CD4-positive, alpha-beta memory T cell (primary cell): ENCODE measurements around the gene C11orf54. TPM values are rescaled to one million over a fixed set of nuclear protein-coding genes. Genes with fewer than 3 reads are reported as not detected.
A peak's percentile ranks its signal among the peaks of the same experiment; 100 is the strongest.

Experiments used
- CTCF ChIA-PET: fragments of 350-600 bp; sonication (Branson Sonifier 250); formaldehyde crosslinking; loops from one replicate; lab custom pipeline; 2021; ENCODE audit warnings: inconsistent platforms; ENCODE audit not compliant: partially characterized antibody; lab: Charles Lee
- POLR2A ChIA-PET: fragments of 350-600 bp; sonication (Branson Sonifier 250); formaldehyde crosslinking; loops from one replicate; lab custom pipeline; 2021; ENCODE audit not compliant: partially characterized antibody; lab: Charles Lee
- DNase-seq, 5 donors: peaks; one replicate each; pipeline versions ENCODE4 v3.0.0 to v3.0.0-alpha.2; 2020 to 2022; ENCODE audit warnings: mixed read lengths in 1 of 5
- H3K27ac ChIP-seq: one replicate; pipeline ENCODE4 v1.7.0; 2013; ENCODE audit warnings: low read depth, low read length
- H3K27me3 ChIP-seq: 2 replicates; pipeline ENCODE4 v1.7.0; 2013; ENCODE audit warnings: mild to moderate bottlenecking, low read length, moderate library complexity; ENCODE audit not compliant: insufficient read depth
- H3K36me3 ChIP-seq: 2 replicates; pipeline ENCODE4 v1.7.0; 2013; ENCODE audit warnings: mild to moderate bottlenecking, low read length, moderate library complexity; ENCODE audit not compliant: insufficient read depth
- H3K4me1 ChIP-seq: 2 replicates; pipeline ENCODE4 v1.7.0; 2013; ENCODE audit warnings: mild to moderate bottlenecking, low read length, moderate library complexity; ENCODE audit not compliant: insufficient read depth
- H3K4me3 ChIP-seq, 2 donors: one replicate each; pipeline ENCODE4 v1.7.0; 2013; ENCODE audit warnings: low read length in 2 of 2, mild to moderate bottlenecking in 1 of 2
- H3K9me3 ChIP-seq, 2 donors: one replicate each; pipeline ENCODE4 v1.7.0; 2013; ENCODE audit warnings: low read length in 2 of 2, control low read depth in 1 of 2; ENCODE audit not compliant: control insufficient read depth in 1 of 2
- H3K27ac Mint-ChIP-seq, 7 donors: one replicate each; pipeline ENCODE4 v1.8.0; 2020 to 2021; ENCODE audit warnings: mixed read lengths in 7 of 7, mild to moderate bottlenecking in 6 of 7, inconsistent platforms in 3 of 7, moderate library complexity in 3 of 7
- H3K27me3 Mint-ChIP-seq, 2 donors: one replicate each; pipeline ENCODE4 v1.8.0; 2020 to 2021; ENCODE audit warnings: mixed read lengths in 2 of 2
- H3K36me3 Mint-ChIP-seq, 2 donors: one replicate each; pipeline ENCODE4 v1.8.0; 2020 to 2021; ENCODE audit warnings: mixed read lengths in 2 of 2, inconsistent platforms in 1 of 2, mild to moderate bottlenecking in 1 of 2
- H3K4me1 Mint-ChIP-seq, 4 donors: one replicate each; pipeline ENCODE4 v1.8.0; 2020 to 2021; ENCODE audit warnings: mixed read lengths in 4 of 4, mild to moderate bottlenecking in 1 of 4
- H3K4me3 Mint-ChIP-seq, 8 donors: one replicate each; pipeline ENCODE4 v1.8.0; 2020 to 2021; ENCODE audit warnings: mixed read lengths in 8 of 8, mild to moderate bottlenecking in 7 of 8, moderate library complexity in 6 of 8, inconsistent platforms in 3 of 8
- H3K9me3 Mint-ChIP-seq, 8 donors: one replicate each; pipeline ENCODE4 v1.8.0; 2020 to 2021; ENCODE audit warnings: mixed read lengths in 8 of 8, mild to moderate bottlenecking in 5 of 8, inconsistent platforms in 3 of 8, moderate library complexity in 1 of 8
- intact Hi-C: fragments of 100-400 bp; cut with micrococcal nuclease; formaldehyde crosslinking; loops from one replicate; pipeline ENCODE4 v1.15.1; 2023
- polyA plus RNA-seq, 2 donors: library from polyadenylated mRNA; unstranded; fragments of 300-500 nt; fragmentation: Illumina TruSeq; gene quantifications; one replicate each; pipeline ENCODE4 v1.2.3, GENCODE V29; 2021
- total RNA-seq, 2 experiments: library from RNA; stranded (reverse); gene quantifications; one replicate each; pipeline ENCODE4 v1.2.3, GENCODE V29; 2021

C11orf54 gene
- total and polyA plus RNA-seq, 4 experiments from 2014 or later = 13.0 to 36.4 (median 24.3) TPM

DNA sequence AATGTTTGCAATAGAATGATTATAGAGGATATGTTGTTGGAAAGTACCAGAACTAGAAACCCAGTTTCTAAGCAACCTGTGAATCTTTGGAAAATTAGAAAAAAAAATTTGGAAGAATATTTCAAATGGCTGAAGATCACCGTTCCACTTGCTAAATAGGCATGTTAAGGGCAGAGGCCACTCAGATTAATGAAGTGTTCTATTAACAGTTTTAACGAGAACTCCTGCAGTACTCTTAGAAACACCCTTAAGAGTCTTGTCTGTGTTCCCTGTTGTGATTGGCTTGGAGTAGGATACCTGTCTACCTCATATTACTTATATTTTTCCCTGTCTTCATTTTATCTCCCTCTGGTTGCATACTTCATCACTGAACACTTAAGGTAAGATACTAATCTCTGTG, 4.6 kb downstream of the C11orf54 start:
- no peaks in the 10 kb centered on the region for H3K27me3 ChIP-seq
- Mint-ChIP-seq H3K27me3 (no peaks in the 10 kb centered on the region), H3K4me1 (peaks cover 10 to 34% (median 16%) of the 10 kb centered on the region in 4 donors), H3K9me3 (no peaks in the 10 kb centered on the region), H3K36me3 (peaks cover 12 to 24% of the 10 kb centered on the region in 2 donors), H3K27ac (no peak overlapping the region), H3K4me3 (no peak overlapping the region)
- no peak for DNase-seq
- H3K4me3 ChIP-seq = no peak overlapping the region
- ChIA-PET POLR2A (no interaction called here), CTCF (no interaction called here)
- H3K36me3 ChIP-seq = no peaks in the 10 kb centered on the region
- H3K27ac ChIP-seq = no peak overlapping the region
- H3K4me1 ChIP-seq = peaks cover 9% of the 10 kb centered on the region
- intact Hi-C loops = loop anchor here (10.0 kb wide), 1 partner anchor 1339 kb away; the partner anchor contains the start of gene ENDOD1
- H3K9me3 ChIP-seq = no peaks in the 10 kb centered on the region

DNA sequence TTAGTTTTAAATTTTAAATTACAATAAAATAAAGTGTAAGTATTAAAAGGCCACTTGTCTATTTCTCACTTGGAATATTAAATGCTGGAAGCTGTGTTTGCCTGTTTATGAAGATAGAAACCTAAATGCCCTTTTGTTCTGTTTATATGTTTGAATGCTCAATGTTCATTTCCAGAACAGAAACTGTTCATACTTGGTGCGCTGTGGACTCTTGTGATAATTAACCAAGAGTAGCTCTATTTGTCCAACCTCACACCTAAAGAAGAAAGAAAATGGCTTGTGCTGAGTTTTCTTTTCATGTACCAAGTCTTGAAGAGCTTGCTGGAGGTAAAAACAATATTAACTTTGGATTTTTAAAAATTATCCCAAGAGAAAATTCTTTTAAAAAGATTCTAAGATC, 5.7 kb downstream of the C11orf54 start:
- DNase-seq = no peak
- ChIA-PET CTCF (no interaction called here), POLR2A (interaction anchor here (1.3 kb wide), 1 partner anchor 15 kb away, joined by 3 read pairs; no protein-coding TSS in a partner anchor)
- Mint-ChIP-seq H3K4me3 (no peak overlapping the region), H3K9me3 (no peaks in the 10 kb centered on the region), H3K4me1 (peaks cover 8 to 28% (median 11%) of the 10 kb centered on the region in 4 donors), H3K27ac (no peak overlapping the region), H3K27me3 (no peaks in the 10 kb centered on the region), H3K36me3 (peaks cover 15 to 18% of the 10 kb centered on the region in 2 donors)
- no peaks in the 10 kb centered on the region for H3K27me3 ChIP-seq
- H3K36me3 ChIP-seq = no peaks in the 10 kb centered on the region
- no peak overlapping the region for H3K4me3 ChIP-seq
- no peaks in the 10 kb centered on the region for H3K9me3 ChIP-seq
- H3K4me1 ChIP-seq = peaks cover 7% of the 10 kb centered on the region
- H3K27ac ChIP-seq = no peak overlapping the region
- intact Hi-C loops = loop anchor here (10.0 kb wide), 1 partner anchor 1338 kb away; the partner anchor contains the start of gene ENDOD1

DNA sequence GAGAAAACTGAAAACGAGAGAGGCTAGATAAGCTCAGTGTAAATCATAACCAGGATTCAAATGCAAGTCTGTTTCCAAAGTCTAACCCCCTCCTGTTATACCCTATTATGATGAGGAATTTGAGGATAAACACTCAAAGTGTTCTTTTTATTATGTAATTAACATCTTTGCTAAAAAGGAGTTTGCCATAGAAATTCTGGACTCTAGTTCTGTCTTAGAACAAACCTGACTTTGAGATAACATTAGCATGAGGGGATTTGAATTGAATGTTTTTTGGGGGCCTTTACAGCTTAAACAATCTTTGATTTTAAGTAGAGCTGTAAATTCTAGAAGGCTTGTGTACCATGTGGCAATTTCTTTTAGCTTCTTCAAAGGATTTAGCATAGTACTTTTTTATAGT, 9.5 kb downstream of the C11orf54 start:
- H3K4me3 ChIP-seq = no peak overlapping the region
- H3K36me3 ChIP-seq = peaks cover 12% of the 10 kb centered on the region
- H3K36me3 Mint-ChIP-seq = peaks cover 23 to 29% of the 10 kb centered on the region in 2 donors
- DNase-seq = no peak
- CTCF ChIA-PET = interaction anchor here (0.7 kb wide), 1 partner anchor 9 kb away, joined by 3 read pairs; the partner anchor contains the start of genes C11orf54 and TAF1D
- no peak overlapping the region for H3K4me3 Mint-ChIP-seq
- no peak overlapping the region for H3K27ac Mint-ChIP-seq
- peaks cover 2 to 5% (median 4%) of the 10 kb centered on the region in 4 donors for H3K4me1 Mint-ChIP-seq
- intact Hi-C loops = no loop called here
- no peaks in the 10 kb centered on the region for H3K4me1 ChIP-seq
- no peak overlapping the region for H3K27ac ChIP-seq
- POLR2A ChIA-PET = interaction anchor here (0.5 to 2.4 kb wide), 2 partner anchors 9 to 18 kb away, joined by 3 to 9 read pairs; partner anchors contain the start of genes C11orf54 and TAF1D
- H3K27me3 Mint-ChIP-seq = no peaks in the 10 kb centered on the region
- no peaks in the 10 kb centered on the region for H3K9me3 Mint-ChIP-seq
- H3K27me3 ChIP-seq = no peaks in the 10 kb centered on the region
- H3K9me3 ChIP-seq = no peaks in the 10 kb centered on the region

DNA sequence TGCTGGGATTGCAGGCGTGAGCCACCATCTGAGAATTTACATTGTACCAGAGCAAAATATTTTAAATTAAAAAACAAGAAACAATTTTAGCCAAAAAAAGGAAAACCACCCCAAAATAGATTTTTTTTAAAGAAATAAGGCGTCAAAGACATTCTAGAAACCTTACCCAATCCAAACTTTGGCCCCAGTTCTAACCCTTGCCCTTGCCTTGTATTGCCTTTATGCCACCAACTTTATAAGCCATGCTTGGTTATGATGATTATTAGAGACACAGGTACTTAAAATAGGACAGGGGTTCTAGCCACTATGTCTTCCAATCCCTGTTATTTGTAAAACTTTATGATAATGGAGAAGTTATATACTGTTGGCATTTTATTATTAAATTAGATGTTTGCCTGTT, 11.8 kb downstream of the C11orf54 start:
- no peak overlapping the region for H3K4me3 ChIP-seq
- DNase-seq = no peak
- no peaks in the 10 kb centered on the region for H3K9me3 ChIP-seq
- H3K36me3 ChIP-seq = peaks cover 27% of the 10 kb centered on the region
- H3K27me3 ChIP-seq = no peaks in the 10 kb centered on the region
- intact Hi-C loops = no loop called here
- ChIA-PET CTCF (no interaction called here), POLR2A (no interaction called here)
- Mint-ChIP-seq H3K27me3 (no peaks in the 10 kb centered on the region), H3K27ac (peak overlapping the region in 3 of 7 donors; percentile 24 to 41 (median 29)), H3K4me1 (peaks cover 0 to 5% (median 2%) of the 10 kb centered on the region in 4 donors), H3K9me3 (no peaks in the 10 kb centered on the region), H3K4me3 (no peak overlapping the region), H3K36me3 (peaks cover 30 to 43% of the 10 kb centered on the region in 2 donors)
- H3K27ac ChIP-seq = no peak overlapping the region
- H3K4me1 ChIP-seq = no peaks in the 10 kb centered on the region

- H3K36me3 ChIP-seq = peaks cover 30% of the 10 kb centered on the region
- no peaks in the 10 kb centered on the region for H3K9me3 ChIP-seq
- CTCF ChIA-PET = interaction anchor here (0.6 to 2.1 kb wide), 2 partner anchors 27 to 53 kb away, joined by 3 to 5 read pairs; partner anchors contain the start of gene MED17
- Mint-ChIP-seq H3K27ac (no peak overlapping the region), H3K27me3 (no peaks in the 10 kb centered on the region), H3K9me3 (no peaks in the 10 kb centered on the region), H3K4me3 (no peak overlapping the region), H3K4me1 (peaks cover 0 to 5% (median 0%) of the 10 kb centered on the region in 4 donors), H3K36me3 (peaks cover 42 to 57% of the 10 kb centered on the region in 2 donors)
- POLR2A ChIA-PET = interaction anchor here (1.2 kb wide), 1 partner anchor 15 kb away, joined by 3 read pairs; the partner anchor contains the start of genes C11orf54 and TAF1D
- no peaks in the 10 kb centered on the region for H3K4me1 ChIP-seq
- H3K27me3 ChIP-seq = no peaks in the 10 kb centered on the region
- intact Hi-C loops = no loop called here
- H3K4me3 ChIP-seq = no peak overlapping the region
- no peak overlapping the region for H3K27ac ChIP-seq
- no peak for DNase-seq
Measured at GRCh38 chr11:93756748-93757147, 15.3 kb downstream of the C11orf54 start.

DNA sequence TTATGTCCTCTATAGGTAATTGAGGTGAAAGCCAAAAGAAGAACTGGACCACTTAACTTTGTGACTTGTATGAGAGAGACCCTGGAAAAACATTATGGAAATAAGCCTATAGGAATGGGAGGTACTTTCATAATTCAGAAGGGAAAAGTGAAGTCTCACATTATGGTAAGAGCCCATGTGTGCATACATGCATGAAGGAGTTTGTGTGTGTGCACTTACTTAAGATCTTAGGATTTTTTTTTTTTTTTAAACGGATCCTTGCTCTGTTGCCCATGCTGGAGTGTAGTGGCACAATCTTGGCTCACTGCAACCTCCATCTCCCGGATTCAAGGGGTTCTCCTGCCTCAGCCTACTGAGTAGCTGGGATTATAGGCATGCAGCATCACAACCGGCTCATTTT, 15.8 kb downstream of the C11orf54 start:
- POLR2A ChIA-PET = no interaction called here
- peaks cover 38 to 54% of the 10 kb centered on the region in 2 donors for H3K36me3 Mint-ChIP-seq
- peaks cover 30% of the 10 kb centered on the region for H3K36me3 ChIP-seq

DNA sequence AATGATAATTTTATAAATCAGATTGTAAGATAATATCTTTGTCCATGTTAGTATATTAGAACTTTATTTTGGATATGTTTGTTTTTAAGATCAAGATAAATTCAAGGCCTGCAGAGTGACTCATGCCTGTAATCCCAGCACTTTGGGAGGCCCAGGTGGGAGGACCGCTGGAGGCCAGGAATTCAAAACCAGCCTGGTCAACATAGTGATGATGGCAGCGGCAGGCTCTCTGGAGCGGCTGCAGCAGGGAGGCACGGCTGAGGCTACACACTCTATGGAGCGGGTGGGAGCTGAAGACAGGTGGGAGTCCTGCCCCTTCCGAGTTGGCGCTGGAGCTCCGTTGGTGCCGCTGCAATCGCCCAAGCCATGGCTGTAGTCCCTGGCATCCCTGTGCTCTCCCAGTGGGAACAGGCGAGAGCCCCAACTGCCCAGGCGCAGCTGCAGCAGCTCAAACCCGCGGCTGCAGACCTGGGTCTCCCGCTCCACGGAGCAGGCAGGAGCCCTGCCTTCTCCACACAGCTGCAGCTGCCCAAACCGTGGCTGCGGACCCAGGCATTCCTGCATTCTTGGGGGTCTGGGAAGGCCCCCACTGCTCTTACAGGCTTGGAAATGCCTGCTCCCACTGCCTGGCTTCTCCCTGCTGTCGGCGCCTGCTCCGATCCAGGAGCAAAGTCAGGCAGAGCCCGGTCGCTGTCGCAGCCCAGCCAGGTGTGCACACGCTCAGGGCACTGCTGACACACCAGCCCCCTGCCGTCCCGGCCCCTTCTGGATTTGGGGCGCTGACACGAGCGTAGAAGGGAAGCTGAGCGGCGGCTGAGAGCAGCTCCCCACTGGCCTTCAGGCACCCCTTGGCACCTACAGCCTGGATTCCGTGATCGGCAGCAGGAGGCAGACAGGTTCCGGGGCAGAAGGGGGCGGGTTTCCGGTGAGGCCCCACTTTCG, 16.7 kb downstream of the C11orf54 start:
- H3K4me1 Mint-ChIP-seq = no peaks in the 10 kb centered on the region
- H3K9me3 ChIP-seq = no peaks in the 10 kb centered on the region
- no peaks in the 10 kb centered on the region for H3K4me1 ChIP-seq
- H3K36me3 ChIP-seq = peaks cover 30% of the 10 kb centered on the region
- no peak overlapping the region for H3K27ac ChIP-seq
- no peaks in the 10 kb centered on the region for H3K27me3 Mint-ChIP-seq
- no peaks in the 10 kb centered on the region for H3K9me3 Mint-ChIP-seq
- ChIA-PET POLR2A (no interaction called here), CTCF (no interaction called here)
- H3K4me3 ChIP-seq = no peak overlapping the region
- no peak overlapping the region for H3K27ac Mint-ChIP-seq
- H3K27me3 ChIP-seq = no peaks in the 10 kb centered on the region
- no peak overlapping the region for H3K4me3 Mint-ChIP-seq
- H3K36me3 Mint-ChIP-seq = peaks cover 35 to 55% of the 10 kb centered on the region in 2 donors
- intact Hi-C loops = no loop called here
- no peak for DNase-seq

More for the DNA sequence above, 15.8 kb downstream of the C11orf54 start:
- H3K4me3 Mint-ChIP-seq = no peak overlapping the region
- no peaks in the 10 kb centered on the region for H3K27me3 Mint-ChIP-seq
- Histone ChIP-seq H3K9me3 (no peaks in the 10 kb centered on the region), H3K4me1 (no peaks in the 10 kb centered on the region), H3K4me3 (no peak overlapping the region), H3K27ac (no peak overlapping the region), H3K27me3 (no peaks in the 10 kb centered on the region)
- no peak overlapping the region for H3K27ac Mint-ChIP-seq
- CTCF ChIA-PET = no interaction called here
- H3K4me1 Mint-ChIP-seq = peaks cover 0 to 2% (median 0%) of the 10 kb centered on the region in 4 donors
- no peaks in the 10 kb centered on the region for H3K9me3 Mint-ChIP-seq
- no peak for DNase-seq
- intact Hi-C loops = no loop called here
